ENCODE measurements around the gene BICRA. TPM values are rescaled to one million over a fixed set of nuclear protein-coding genes. Genes with fewer than 3 reads are reported as not detected.

The BICRA gene
- total and polyA plus RNA-seq, 2 of the 8 experiments (the other 6 are each of a cell fraction or from before 2014, with no cell fraction given) = 1.5 to 29.2 TPM

GRCh38 chr19:47625650-47626049 is 16.7 kb downstream of the BICRA start:
- CTCF ChIA-PET (ENCODE audit: partially characterized antibody) = interaction anchor here (0.7 to 2.0 kb wide), 5 partner anchors 12 to 189 kb away, joined by 3 to 6 read pairs (median 3); no protein-coding TSS in a partner anchor
- Histone ChIP-seq H3K4me3 (ENCODE audit: extremely low read depth in 1 of 4, insufficient read depth in 2 of 4, low read depth in 3 of 4, low read length in 4 of 4) (no peak overlapping the region), H3K9me3 (ENCODE audit: insufficient read depth in 2 of 2, low read depth in 1 of 2, low read length in 1 of 2) (no peaks in the 10 kb centered on the region), H4K5ac (ENCODE audit: insufficient read length, low read depth, low read length) (no peak overlapping the region), H3K56ac (replicated peaks; ENCODE audit: insufficient read length, low read depth, low read length) (no peak overlapping the region), H3K4me1 (replicated peaks in 1 of 4; ENCODE audit: control insufficient read depth in 3 of 4, insufficient read depth in 4 of 4, low read length in 3 of 4) (peaks cover 5 to 19% (median 9%) of the 10 kb centered on the region in 4 experiments), H2BK20ac (ENCODE audit: low read length) (no peak overlapping the region), H3K23me2 (ENCODE audit: low read depth, low read length) (no peaks in the 10 kb centered on the region), H3K79me1 (ENCODE audit: low read depth, low read length) (peaks cover 14% of the 10 kb centered on the region), H3K14ac (ENCODE audit: insufficient read length) (no peak overlapping the region), H3K79me2 (ENCODE audit: control insufficient read depth in 1 of 2, insufficient read depth in 2 of 2, low read length in 2 of 2) (peaks cover 3 to 81% of the 10 kb centered on the region in 2 experiments; a peak in 3 of 4 replicates), H4K20me1 (replicated peaks in 1 of 2; ENCODE audit: control insufficient read depth in 1 of 2, insufficient read depth in 2 of 2, low read length in 2 of 2) (peaks cover 11 to 12% of the 10 kb centered on the region in 2 experiments), H3K27ac (ENCODE audit: low read depth, low read length) (no peak overlapping the region), H3K4ac (replicated peaks; ENCODE audit: insufficient read length, low read depth, low read length) (no peak overlapping the region), H2AFZ (ENCODE audit: low read length) (no peak overlapping the region), H2AK5ac (ENCODE audit: low read depth, low read length) (no peak overlapping the region), H3K18ac (ENCODE audit: extremely low read depth, low read length) (peak overlapping the region; percentile 19; the same call in 1 of the 2 replicates), H4K91ac (replicated peaks; ENCODE audit: insufficient read length, low read length) (no peak overlapping the region), H2BK15ac (ENCODE audit: low read length) (no peak overlapping the region), H4K8ac (ENCODE audit: extremely low read depth, insufficient read depth, low read length) (no peak overlapping the region), H2BK12ac (ENCODE audit: low read depth, low read length) (no peak overlapping the region; the same call in 1 of the 2 replicates), H3K36me3 (ENCODE audit: control insufficient read depth in 2 of 4, insufficient read depth in 4 of 4, low read length in 3 of 4) (peaks cover 0 to 4% (median 0%) of the 10 kb centered on the region in 4 experiments; a peak in 1 of 8 replicates), H2BK120ac (replicated peaks; ENCODE audit: low read depth, low read length) (no peak overlapping the region), H2BK5ac (ENCODE audit: low read depth, low read length) (peak overlapping the region; percentile 48; the same call in 1 of the 2 replicates), H3K4me2 (ENCODE audit: insufficient read depth in 1 of 2, low read depth in 2 of 2, low read length in 2 of 2) (no peak overlapping the region), H3K9ac (replicated peaks in 1 of 4; ENCODE audit: extremely low read depth in 1 of 4, low read depth in 3 of 4, low read length in 3 of 4) (0 out of 7 replicates have a peak overlapping the region, but pooled peaks of 1 of the 4 experiments have one; percentile 12), H3K23ac (ENCODE audit: insufficient read length) (no peak overlapping the region), H3K27me3 (replicated peaks in 1 of 4; ENCODE audit: control insufficient read depth in 3 of 4, extremely low read depth in 1 of 4, insufficient read depth in 3 of 4, low read length in 3 of 4) (no peaks in the 10 kb centered on the region)
- WGBS, 2 experiments (ENCODE audit: extremely low coverage in 1 of 2, insufficient coverage in 1 of 2, insufficient read length in 1 of 2, insufficient replicate concordance in 2 of 2, low coverage in 1 of 2, low lambda C conversion rate in 2 of 2, missing lambda C conversion rate in 1 of 2) = 82% methylated on average over 3 of the region's 7 CpGs; no CpG with 5 or more reads in 1 of the 2 experiments
- no peak for FAIRE-seq
- DNase-seq (ENCODE audit: low read depth in 1 of 2, low spot score in 2 of 2) = no peak
- POLR2A ChIA-PET (ENCODE audit: partially characterized antibody) = interaction anchor here (0.7 to 7.0 kb wide), 2 partner anchors 9 to 14 kb away, joined by 4 to 59 read pairs; no protein-coding TSS in a partner anchor
- TF ChIP-seq RAD21 (IDR thresholded peaks at IDR 0.05 in 1 of 2, conservative IDR thresholded peaks at IDR 0.05 in 1 of 2; ENCODE audit: low read depth in 2 of 2, low read length in 2 of 2) (no peak), KDM5A (IDR thresholded peaks at IDR 0.05; ENCODE audit: low read length) (no peak), POLR2AphosphoS5 (IDR thresholded peaks at IDR 0.05; ENCODE audit: low read depth, low read length) (no peak), TAF7 (optimal IDR thresholded peaks at IDR 0.05; ENCODE audit: borderline replicate concordance, low read depth, low read length) (no peak), RNF2 (IDR thresholded peaks at IDR 0.05; ENCODE audit: borderline replicate concordance, low read depth, low read length, missing control alignments, poor library complexity, severe bottlenecking) (no peak), EGR1 (IDR thresholded peaks at IDR 0.05; ENCODE audit: borderline replicate concordance, low read depth, low read length) (no peak), CEBPB (IDR thresholded peaks at IDR 0.05; ENCODE audit: low read depth, low read length) (no peak), SP4 (IDR thresholded peaks at IDR 0.05; ENCODE audit: low read length) (no peak), BRCA1 (IDR thresholded peaks at IDR 0.05; ENCODE audit: low read depth, low read length) (no peak), CHD2 (IDR thresholded peaks at IDR 0.05; ENCODE audit: low read length) (no peak)
- TF ChIP-seq, protein P1, sequence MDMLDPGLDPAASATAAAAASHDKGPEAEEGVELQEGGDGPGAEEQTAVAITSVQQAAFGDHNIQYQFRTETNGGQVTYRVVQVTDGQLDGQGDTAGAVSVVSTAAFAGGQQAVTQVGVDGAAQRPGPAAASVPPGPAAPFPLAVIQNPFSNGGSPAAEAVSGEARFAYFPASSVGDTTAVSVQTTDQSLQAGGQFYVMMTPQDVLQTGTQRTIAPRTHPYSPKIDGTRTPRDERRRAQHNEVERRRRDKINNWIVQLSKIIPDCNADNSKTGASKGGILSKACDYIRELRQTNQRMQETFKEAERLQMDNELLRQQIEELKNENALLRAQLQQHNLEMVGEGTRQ (IDR thresholded peaks at IDR 0.05; ENCODE audit: low read length) = no peak
- TF ChIP-seq, protein P2, sequence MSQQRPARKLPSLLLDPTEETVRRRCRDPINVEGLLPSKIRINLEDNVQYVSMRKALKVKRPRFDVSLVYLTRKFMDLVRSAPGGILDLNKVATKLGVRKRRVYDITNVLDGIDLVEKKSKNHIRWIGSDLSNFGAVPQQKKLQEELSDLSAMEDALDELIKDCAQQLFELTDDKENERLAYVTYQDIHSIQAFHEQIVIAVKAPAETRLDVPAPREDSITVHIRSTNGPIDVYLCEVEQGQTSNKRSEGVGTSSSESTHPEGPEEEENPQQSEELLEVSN (IDR thresholded peaks at IDR 0.05) = no peak

Measured in H1 (cell line).